Epithelial cell of esophagus (primary cell): ENCODE measurements around the gene FIBCD1.

Experiments used
- DNase-seq: peaks from one replicate; pipeline ENCODE4 v3.0.0; 2010; ENCODE audit warnings: low read depth
- H3K4me3 ChIP-seq: 2 replicates; pipeline ENCODE4 v1.5.1; 2011; ENCODE audit warnings: mild to moderate bottlenecking, low read length, control low read depth
- TF ChIP-seq, protein P1 (sequence below): IDR thresholded peaks from 2 replicates; pipeline ENCODE4 v1.5.1; 2011; ENCODE audit warnings: low read depth, mild to moderate bottlenecking, low read length, control low read depth, inconsistent platforms; ENCODE audit not compliant: insufficient read depth; ENCODE audit errors: missing control alignments

The FIBCD1 gene

DNA sequence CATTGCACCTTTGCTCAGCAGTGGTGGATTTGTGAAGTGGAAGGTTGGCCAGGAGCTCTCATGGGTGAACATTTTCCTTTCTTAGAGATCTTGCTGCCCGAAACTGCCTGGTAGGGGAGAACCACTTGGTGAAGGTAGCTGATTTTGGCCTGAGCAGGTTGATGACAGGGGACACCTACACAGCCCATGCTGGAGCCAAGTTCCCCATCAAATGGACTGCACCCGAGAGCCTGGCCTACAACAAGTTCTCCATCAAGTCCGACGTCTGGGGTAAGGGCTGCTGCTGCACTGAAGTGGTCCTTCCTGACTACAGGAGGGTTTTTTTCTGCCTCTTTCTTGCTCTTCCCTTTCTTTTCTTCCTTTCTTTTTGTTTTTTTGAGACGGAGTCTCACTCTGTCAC lies 64.3 kb downstream of the FIBCD1 start:
- TF ChIP-seq, protein P1, sequence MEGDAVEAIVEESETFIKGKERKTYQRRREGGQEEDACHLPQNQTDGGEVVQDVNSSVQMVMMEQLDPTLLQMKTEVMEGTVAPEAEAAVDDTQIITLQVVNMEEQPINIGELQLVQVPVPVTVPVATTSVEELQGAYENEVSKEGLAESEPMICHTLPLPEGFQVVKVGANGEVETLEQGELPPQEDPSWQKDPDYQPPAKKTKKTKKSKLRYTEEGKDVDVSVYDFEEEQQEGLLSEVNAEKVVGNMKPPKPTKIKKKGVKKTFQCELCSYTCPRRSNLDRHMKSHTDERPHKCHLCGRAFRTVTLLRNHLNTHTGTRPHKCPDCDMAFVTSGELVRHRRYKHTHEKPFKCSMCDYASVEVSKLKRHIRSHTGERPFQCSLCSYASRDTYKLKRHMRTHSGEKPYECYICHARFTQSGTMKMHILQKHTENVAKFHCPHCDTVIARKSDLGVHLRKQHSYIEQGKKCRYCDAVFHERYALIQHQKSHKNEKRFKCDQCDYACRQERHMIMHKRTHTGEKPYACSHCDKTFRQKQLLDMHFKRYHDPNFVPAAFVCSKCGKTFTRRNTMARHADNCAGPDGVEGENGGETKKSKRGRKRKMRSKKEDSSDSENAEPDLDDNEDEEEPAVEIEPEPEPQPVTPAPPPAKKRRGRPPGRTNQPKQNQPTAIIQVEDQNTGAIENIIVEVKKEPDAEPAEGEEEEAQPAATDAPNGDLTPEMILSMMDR: no peak
- DNase-seq: no peak
- H3K4me3 ChIP-seq: no peak overlapping the region

- no peak overlapping the region for H3K4me3 ChIP-seq
- TF ChIP-seq, protein P1: no peak
- no peak for DNase-seq
Measured at GRCh38 chr9:130873966-130874365, 65.1 kb downstream of the FIBCD1 start.

DNA sequence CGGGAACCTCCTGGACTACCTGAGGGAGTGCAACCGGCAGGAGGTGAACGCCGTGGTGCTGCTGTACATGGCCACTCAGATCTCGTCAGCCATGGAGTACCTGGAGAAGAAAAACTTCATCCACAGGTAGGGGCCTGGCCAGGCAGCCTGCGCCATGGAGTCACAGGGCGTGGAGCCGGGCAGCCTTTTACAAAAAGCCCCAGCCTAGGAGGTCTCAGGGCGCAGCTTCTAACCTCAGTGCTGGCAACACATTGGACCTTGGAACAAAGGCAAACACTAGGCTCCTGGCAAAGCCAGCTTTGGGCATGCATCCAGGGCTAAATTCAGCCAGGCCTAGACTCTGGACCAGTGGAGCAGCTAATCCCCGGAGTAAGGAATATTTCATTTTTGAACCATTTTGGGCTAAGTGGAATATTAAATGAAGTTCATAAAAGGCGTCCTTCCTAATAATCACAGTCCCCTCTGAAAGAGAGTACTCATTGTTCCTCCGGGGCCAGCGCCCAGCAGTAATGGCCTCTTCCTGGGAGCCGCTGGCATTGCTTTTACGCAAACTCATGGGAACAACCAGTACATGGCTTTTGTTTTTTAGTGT lies 66.0 kb downstream of the FIBCD1 start:
- TF ChIP-seq, protein P1: no peak
- DNase-seq: no peak
- H3K4me3 ChIP-seq: no peak overlapping the region

DNA sequence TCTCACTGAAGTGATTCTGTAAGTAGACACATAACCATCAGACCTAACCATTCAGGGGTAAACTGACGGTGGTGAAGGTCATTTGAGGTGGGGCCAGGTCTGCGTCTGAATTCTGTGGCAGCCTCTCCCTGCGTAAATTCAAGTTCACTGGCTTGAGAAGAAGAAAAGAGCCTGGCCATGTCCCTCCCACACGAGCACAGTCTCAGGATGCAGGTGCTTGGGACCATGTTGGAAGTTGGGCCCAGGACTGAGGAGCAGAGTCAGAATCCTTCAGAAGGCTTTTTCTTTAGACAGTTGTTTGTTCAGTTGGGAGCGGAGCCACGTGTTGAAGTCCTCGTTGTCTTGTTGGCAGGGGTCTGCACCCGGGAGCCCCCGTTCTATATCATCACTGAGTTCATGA lies 66.5 kb downstream of the FIBCD1 start:
- no peak for DNase-seq
- H3K4me3 ChIP-seq: no peak overlapping the region
- TF ChIP-seq, protein P1: no peak

- TF ChIP-seq, protein P1: no peak
- no peak for DNase-seq
- no peak overlapping the region for H3K4me3 ChIP-seq
Measured at GRCh38 chr9:130872093-130872492, 67.0 kb downstream of the FIBCD1 start.

DNA sequence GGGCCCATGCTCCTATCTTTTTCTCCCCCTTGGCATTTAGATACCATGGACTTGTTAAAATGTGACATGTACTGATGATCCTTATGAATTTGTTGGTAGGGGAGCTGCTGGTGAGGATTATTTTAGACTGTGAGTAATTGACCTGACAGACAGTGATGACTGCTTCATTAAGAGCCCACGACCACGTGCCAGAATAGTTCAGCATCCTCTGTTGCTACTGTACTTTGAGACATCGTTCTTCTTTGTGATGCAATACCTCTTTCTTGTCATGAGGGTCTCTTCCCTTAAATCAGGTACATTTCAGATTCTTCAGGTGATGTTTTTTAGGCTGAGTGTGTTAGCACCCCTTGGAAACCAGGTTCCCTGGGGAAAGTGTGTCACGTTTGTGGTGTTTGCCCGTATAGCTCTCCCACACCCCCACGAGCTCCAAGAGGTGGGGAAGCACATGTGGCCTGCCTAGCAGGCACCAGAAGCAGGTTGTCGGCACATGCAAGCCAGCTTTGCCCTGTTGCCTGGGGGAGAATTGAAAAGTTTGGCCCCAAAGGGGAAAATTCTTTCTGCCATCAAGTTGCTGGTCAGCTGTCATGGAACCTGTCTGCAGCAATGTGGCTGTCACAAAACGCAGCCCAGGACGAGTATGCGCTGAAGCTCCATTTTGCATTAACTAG lies 67.5 kb downstream of the FIBCD1 start:
- DNase-seq: no peak
- TF ChIP-seq, protein P1: no peak
- H3K4me3 ChIP-seq: no peak overlapping the region
